Head of caudate nucleus (tissue), 42 donors: ENCODE measurements around the gene PRR20A.
"Not testable (repeated sequence)": the region's sequence is repeated elsewhere in the genome, so short reads cannot be mapped to it uniquely, and the experiment has no call there.

ENCODE experiments used
- DNase-seq, 42 donors: peaks; one replicate each; pipeline versions ENCODE4 v3.0.0 to v3.0.0-alpha.2; 2020 to 2021; ENCODE audit warnings: mixed read lengths in 7 of 42
- intact Hi-C: fragments of 100-400 bp; cut with DNase I; formaldehyde crosslinking; loops from one replicate; pipeline ENCODE4 v1.15.0; 2022

The PRR20A gene

DNA sequence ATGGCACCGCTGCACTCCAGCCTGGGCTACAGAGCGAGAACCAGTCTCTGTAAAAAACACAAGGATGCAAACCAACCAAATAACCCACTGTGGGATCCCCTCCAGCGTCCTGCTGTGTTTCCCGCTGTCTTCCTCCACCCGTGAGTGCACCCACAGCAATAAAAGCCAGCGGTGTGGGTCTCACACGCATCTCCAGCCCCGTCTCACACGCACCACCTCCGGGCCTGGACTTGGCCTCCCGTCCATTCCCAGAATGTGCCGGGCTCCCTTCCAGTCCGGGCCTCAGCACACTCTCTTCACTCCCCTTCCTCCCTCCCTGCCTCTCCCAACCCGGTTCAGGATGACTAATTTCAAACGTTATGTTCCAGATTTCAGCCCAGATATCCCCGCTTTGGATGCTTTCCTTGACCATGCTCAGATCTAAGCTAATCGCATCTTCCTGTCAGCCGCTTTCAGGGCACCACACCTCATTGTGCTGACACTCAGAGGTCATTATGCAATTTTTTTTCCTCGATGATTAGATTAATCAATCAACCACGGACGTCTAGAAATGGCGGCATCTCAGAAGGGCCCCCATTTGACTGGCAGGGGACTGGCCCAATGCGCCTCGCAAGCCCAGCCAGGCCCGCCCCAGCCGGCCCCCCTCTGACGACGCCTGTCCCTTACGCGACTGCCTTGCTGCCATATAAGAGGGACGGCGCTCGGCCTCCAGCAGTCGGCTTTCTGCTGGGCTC is at the start of gene PRR20A:
TSS of gene PRR20A (plus strand) at position 684 of the 734 bp plus-strand sequence. CDS start 387 bp downstream, outside the sequence.
- intact Hi-C loops, DNase-seq: not testable (repeated sequence)

DNA sequence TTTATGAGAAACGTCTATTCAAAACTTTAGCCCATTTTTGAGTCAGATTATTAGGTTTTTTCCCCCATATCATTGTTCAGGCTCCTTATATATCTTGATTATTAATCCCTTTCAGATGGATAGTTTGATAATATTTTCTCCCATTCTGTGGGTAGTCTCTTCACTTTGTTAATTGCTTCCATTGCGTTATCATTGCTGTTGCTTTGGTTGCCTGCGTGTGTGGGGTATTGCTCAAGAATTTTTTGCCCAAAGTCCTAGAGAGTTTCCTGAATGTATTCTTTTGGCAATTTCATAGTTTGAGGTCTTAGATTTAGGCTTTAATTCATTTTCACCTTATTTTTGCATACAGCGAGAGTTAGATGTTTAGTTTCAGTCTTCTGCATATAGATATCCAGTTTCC is 25.8 kb upstream of the PRR20A start:
- intact Hi-C loops = no loop called here
- DNase-seq = no peak

DNA sequence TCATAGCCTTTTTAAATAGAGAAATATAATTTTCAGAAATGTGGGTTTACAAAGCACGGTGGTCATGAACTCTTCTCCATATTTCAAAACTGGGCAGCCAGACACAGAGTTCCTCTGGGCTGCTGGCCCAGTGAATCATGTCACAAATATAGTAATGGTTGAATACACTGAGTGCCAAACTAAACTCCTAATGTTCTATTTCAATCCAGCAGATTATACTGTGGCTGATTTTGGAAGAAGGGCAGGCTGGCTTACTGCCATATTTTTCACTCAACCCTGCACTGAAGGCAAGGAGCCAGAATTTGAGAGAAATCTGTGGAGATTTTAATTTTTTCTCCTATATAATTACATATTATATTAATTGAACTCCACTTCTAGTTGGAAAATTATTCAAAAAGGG is 17.0 kb upstream of the PRR20A start:
- peak in 5 of 42 donors; percentile 1 to 52 (median 3) for DNase-seq

DNA sequence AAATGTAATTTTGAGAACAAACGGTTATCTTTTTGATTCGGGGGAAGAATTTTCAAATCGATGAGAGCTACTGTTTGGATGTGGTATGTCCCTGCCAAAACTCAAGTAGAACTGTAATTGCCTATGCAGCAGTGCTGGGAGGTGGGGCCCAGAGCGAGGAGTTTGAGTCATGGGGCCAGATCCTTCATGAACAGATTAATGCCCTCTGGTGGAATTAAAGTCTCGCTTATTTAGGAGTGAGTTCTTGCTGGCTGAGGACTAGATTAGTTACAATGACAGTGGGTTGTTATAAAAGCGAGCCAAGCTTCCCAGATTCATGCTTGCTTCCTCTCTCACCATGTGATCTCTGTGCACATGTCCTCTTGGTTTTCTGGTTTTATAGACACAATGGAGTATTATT is 11.8 kb upstream of the PRR20A start:
- intact Hi-C loops = no loop called here
- DNase-seq = no peak

More for the DNA sequence above, 17.0 kb upstream of the PRR20A start:
- intact Hi-C loops = no loop called here

DNA sequence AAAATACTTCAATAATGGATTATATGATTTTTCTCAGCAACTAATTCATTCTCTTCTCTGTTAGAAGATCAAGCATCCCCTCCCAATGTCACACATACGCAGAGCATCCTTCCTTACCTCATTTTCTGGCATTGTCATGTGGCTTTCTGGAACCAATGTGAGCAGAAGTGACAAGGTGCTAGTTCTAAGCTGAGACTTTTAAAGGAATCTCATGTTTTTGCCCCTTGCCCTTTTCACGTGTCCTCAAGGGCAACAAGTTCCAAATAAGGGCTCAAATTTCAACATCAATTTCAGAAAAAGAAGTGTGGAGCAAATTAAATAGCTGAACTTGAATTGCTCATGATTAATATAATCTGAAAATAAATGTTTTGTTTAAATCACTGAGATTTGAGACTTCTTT is 4.6 kb upstream of the PRR20A start:
- DNase-seq = no peak
- intact Hi-C loops = no loop called here

DNA sequence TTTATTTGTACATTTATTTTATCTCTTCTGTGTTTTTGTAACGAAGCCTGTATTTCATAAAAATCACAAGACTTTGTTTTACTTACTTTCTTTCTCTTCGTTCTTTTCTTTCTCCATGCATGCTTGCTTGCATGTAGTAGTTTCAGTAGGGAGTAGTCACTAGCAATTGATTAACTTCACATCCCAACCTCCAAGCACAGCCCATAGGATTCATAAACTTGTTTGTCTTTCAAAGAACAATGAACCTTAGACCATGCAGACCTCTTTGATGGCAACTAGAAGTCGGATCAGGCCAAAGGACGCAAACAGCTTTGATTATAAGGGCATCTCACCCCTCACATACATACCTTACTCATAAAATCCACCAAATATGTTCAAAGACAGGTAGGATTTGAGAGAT is 3.1 kb upstream of the PRR20A start:
- DNase-seq = no peak
- intact Hi-C loops = no loop called here

DNA sequence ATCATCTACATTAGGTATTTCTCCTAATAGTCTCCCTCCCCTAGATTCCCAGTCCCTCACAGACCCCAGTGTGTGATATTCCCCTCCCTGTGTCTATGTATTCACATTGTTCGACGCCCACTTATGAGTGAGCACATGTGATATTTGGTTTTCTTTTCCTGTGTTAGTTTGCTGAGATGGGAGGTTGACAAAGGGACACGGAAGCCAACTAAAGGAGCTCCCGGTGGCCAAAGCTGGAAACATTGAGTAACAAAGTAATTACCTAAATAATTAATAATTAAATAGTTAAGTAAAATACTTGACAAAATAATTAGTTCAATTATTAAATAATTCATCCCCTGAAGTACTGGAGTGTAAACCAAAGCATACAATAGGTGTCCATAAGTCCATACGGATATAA is 1.7 kb upstream of the PRR20A start:
- peak in 4 of 42 donors; percentile 8 to 64 (median 20) for DNase-seq
- intact Hi-C loops = no loop called here

DNA sequence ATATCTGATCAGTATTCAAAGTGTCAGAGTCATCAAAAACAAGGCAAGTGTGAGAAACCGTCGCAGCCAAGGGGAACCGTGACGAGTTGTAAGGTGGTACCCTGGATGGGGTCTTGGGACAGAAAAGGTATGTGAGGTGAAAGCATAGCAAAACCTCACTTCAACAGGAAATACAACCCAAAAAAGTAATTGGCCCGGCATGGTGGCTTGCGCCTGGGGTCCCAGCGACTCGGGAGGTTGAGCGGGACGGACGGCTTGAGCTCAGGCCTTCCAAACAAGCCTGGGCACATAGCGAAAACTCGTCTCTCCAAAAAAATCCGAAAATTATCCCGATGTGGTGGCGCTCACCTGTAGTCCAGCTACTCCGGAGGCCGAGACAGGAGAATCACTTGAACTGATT is 937 bp upstream of the PRR20A start:
- DNase-seq, intact Hi-C loops: not testable (repeated sequence)

DNA sequence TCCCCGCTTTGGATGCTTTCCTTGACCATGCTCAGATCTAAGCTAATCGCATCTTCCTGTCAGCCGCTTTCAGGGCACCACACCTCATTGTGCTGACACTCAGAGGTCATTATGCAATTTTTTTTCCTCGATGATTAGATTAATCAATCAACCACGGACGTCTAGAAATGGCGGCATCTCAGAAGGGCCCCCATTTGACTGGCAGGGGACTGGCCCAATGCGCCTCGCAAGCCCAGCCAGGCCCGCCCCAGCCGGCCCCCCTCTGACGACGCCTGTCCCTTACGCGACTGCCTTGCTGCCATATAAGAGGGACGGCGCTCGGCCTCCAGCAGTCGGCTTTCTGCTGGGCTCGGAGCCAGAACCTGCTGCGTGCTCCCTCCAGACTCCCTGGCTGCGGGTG is 6.5 kb downstream of the PRR20A start, which contains the start of gene PRR20B:
TSS of gene PRR20B (plus strand) at position 301 of the 400 bp plus-strand sequence. CDS start 387 bp downstream, outside the sequence.
- DNase-seq, intact Hi-C loops: not testable (repeated sequence)

DNA sequence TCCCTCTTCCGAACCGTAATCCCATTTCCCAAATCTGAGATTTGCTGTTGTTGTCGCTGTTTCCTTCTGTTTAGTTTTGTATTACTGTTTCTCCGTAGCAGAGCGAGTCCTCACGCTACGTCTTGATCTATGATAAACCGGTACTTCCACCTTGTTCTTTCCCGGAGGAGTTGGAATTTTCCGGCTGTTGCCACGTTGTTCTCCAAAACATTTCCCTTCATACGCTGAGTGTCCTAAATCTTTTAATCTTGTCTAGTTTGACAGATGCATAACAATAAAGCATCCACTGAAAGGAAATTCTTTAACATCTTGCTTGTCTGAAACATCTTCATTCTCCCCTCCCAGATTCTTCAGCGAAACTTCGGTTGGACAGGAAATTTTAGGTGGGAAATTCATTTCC is 7.4 kb downstream of the PRR20A start:
- DNase-seq = peak in 6 of 42 donors; percentile 0 to 27 (median 8)
- intact Hi-C loops = not testable (repeated sequence)

DNA sequence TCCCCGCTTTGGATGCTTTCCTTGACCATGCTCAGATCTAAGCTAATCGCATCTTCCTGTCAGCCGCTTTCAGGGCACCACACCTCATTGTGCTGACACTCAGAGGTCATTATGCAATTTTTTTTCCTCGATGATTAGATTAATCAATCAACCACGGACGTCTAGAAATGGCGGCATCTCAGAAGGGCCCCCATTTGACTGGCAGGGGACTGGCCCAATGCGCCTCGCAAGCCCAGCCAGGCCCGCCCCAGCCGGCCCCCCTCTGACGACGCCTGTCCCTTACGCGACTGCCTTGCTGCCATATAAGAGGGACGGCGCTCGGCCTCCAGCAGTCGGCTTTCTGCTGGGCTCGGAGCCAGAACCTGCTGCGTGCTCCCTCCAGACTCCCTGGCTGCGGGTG is 13.0 kb downstream of the PRR20A start, which contains the start of gene PRR20C:
TSS of gene PRR20C (plus strand) at position 301 of the 400 bp plus-strand sequence. CDS start 387 bp downstream, outside the sequence.
- intact Hi-C loops, DNase-seq: not testable (repeated sequence)

DNA sequence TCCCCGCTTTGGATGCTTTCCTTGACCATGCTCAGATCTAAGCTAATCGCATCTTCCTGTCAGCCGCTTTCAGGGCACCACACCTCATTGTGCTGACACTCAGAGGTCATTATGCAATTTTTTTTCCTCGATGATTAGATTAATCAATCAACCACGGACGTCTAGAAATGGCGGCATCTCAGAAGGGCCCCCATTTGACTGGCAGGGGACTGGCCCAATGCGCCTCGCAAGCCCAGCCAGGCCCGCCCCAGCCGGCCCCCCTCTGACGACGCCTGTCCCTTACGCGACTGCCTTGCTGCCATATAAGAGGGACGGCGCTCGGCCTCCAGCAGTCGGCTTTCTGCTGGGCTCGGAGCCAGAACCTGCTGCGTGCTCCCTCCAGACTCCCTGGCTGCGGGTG is 19.6 kb downstream of the PRR20A start, which contains the start of gene PRR20D:
TSS of gene PRR20D (plus strand) at position 301 of the 400 bp plus-strand sequence. CDS start 387 bp downstream, outside the sequence.
- intact Hi-C loops, DNase-seq: not testable (repeated sequence)

DNA sequence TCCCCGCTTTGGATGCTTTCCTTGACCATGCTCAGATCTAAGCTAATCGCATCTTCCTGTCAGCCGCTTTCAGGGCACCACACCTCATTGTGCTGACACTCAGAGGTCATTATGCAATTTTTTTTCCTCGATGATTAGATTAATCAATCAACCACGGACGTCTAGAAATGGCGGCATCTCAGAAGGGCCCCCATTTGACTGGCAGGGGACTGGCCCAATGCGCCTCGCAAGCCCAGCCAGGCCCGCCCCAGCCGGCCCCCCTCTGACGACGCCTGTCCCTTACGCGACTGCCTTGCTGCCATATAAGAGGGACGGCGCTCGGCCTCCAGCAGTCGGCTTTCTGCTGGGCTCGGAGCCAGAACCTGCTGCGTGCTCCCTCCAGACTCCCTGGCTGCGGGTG is 26.2 kb downstream of the PRR20A start, which contains the start of gene PRR20E:
TSS of gene PRR20E (plus strand) at position 301 of the 400 bp plus-strand sequence. CDS start 387 bp downstream, outside the sequence.
- DNase-seq, intact Hi-C loops: not testable (repeated sequence)

DNA sequence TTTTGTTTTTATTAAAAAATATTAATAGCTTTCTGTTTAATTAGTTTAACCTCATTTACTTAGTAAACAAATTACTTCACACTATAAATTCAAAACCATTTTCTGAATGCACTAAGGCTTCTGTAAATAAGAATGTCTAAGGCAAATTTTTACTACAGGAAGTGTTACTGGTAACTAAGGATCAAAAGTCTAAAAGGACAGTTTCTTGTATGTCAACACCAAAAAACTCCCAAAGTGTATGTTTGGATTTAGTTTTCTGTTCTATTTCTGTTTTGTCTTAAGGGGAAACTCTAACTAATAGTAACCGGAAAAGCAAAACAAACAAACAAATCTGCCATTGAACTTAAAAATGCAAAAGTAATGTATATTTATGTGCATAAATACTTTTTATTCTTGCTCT is 50.9 kb downstream of the PRR20A start:
- intact Hi-C loops = no loop called here
- DNase-seq = no peak
